GM19372 (cell line): ENCODE data around the gene CAMK2N2.

ENCODE experiments used
- ATAC-seq: cut with Tn5 transposase; IDR thresholded peaks from one replicate; pipeline ENCODE4 v1.9.1; 2021; ENCODE audit warnings: mild to moderate bottlenecking, low read depth, moderate library complexity; ENCODE audit not compliant: unreplicated experiment

CAMK2N2 gene

GRCh38 chr3:184228376-184229137, 32.8 kb downstream of the CAMK2N2 start:
- no peak for ATAC-seq

- ATAC-seq, result no peak
These were observed 33.8 kb downstream of the CAMK2N2 start for GRCh38 chr3:184227481-184227935.

GRCh38 chr3:184223946-184224345, 37.4 kb downstream of the CAMK2N2 start:
- no peak for ATAC-seq

- no peak for ATAC-seq
These were observed 38.8 kb downstream of the CAMK2N2 start for GRCh38 chr3:184222521-184222920.

GRCh38 chr3:184218814-184219213, 42.5 kb downstream of the CAMK2N2 start:
- ATAC-seq, result no peak

GRCh38 chr3:184211718-184212117, 49.6 kb downstream of the CAMK2N2 start:
- ATAC-seq, result no peak

GRCh38 chr3:184211297-184211696, 50.1 kb downstream of the CAMK2N2 start:
- no peak for ATAC-seq
